Inferior parietal cortex (tissue), 1 donor: ENCODE data around the gene UNC5A.

ENCODE experiments used
- DNase-seq: peaks from one replicate; pipeline ENCODE4 v3.0.0-alpha.2; 2016; ENCODE audit errors: extremely low spot score

The UNC5A gene

DNA sequence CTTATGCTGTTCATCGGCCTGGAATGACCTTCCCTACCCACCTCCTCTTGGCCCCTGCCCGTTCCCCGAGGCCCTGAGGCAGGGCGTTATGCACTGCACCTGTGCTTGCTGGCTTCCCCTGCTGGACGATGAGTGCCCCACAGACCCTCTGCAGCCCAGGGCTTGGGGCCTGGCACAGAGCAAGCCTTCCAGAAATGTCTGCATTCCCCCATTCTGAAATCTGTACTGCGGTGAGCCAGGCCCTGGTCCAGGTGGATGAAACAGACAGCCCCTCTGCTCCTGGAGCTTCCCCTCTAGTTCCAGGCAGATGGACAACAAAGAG is 35.0 kb downstream of the UNC5A start:
- no peak for DNase-seq

- DNase-seq: no peak
These were observed 36.2 kb downstream of the UNC5A start for GRCh38 chr5:176846335-176847140.

- no peak for DNase-seq
These were observed 36.8 kb downstream of the UNC5A start for GRCh38 chr5:176847148-176847547.

DNA sequence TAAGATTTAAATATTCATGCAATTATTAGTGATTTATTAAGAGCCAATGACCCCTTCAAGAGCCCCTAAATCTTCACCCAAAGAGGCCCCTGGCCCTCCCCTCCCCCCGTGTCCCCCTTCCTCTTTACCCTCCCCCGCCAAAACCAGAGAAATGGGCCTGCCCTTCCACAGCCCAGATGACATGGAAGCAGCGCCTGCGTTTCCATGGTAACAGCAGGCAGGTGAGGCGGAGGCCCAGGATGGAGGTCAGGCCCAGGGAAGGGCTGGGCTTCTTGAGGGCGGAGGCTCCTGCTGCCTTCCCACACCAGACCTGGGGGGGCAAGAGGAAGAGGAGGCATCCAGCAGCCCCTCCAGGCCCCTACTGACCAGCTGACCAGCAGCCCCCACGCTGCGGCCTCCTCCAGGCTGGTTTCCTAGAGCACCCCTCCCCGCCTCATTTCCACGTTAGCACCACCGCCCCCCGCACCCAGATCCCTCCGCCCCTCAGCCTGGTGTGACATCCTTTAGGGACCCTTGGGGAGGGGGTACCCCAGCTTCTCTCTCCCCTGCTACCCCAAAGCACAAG is 37.4 kb downstream of the UNC5A start:
- DNase-seq: no peak

- no peak for DNase-seq
These were observed 38.3 kb downstream of the UNC5A start for GRCh38 chr5:176848651-176849050.

DNA sequence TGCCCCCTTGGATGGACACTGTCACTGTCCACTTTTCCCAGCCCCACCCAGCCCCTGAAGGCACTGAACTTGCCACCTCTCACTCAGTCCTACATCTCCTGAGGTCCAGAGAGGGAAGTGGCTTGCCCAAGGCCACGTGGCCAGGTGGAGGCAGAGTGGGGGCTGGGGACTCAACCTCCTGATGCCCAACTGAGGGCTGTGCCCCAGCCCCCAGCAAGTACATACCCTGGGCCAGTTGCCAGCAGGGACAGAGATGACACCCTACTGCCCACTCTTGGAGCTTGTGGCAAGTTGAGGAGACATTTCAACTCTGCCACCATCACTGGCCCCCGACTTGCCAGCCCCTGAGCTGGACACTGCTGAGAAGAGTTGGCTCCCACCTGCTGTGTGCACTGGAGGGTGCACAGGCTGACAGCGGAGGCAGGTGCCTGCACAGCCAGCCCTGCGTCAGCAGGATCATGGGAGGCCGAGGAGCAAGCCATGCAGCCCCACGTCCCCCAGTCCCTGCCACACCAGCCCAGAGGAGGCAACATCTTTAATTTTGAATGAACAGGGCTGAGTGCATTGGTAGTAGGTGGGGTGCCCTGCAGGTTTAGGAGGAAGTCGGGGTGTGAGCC is 39.4 kb downstream of the UNC5A start:
- no peak for DNase-seq

DNA sequence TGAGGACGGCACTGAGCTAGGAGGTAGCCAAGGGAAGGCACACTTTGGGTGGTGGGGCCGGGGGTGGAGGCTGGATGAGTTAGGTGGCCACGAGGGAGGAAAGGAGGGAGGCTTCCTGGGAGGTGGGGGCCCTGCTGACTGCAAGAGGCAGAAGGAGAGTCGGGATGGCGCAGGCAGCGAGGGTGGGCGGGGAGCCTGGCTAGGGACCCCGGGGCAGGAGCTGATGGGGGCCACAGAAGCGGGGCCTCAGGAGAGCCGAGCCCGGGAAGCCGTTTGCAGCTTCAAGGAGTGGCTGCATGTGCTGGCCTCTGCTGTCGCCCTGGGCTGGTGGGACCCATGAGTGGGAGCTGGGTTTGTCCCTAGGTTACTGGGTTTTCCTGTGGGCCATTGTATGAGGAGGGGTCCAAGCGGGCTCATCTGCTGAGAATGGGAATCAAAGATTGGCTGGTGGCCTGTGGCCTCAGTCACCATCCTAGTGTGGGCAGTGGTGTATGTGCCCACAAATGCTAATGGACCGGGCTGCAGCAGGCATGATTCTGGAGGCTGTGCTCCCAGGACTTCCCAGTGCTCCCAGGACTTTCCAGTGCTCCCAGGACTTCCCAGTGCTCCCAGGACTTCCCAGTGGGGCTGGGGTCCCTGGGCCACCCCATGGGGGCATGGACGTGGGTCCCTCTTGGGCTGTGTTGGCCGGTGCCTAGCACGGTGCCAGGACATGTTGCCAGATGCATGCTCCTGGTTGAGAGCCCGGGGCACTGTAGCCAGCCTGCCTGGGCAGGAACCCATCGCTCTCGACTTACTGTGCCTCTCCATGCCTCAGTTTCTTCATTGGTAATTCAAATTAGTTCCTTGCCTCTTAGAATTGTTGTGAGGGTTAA is 40.2 kb downstream of the UNC5A start:
- no peak for DNase-seq

GRCh38 chr5:176851380-176851779 is 41.0 kb downstream of the UNC5A start:
- no peak for DNase-seq

DNA sequence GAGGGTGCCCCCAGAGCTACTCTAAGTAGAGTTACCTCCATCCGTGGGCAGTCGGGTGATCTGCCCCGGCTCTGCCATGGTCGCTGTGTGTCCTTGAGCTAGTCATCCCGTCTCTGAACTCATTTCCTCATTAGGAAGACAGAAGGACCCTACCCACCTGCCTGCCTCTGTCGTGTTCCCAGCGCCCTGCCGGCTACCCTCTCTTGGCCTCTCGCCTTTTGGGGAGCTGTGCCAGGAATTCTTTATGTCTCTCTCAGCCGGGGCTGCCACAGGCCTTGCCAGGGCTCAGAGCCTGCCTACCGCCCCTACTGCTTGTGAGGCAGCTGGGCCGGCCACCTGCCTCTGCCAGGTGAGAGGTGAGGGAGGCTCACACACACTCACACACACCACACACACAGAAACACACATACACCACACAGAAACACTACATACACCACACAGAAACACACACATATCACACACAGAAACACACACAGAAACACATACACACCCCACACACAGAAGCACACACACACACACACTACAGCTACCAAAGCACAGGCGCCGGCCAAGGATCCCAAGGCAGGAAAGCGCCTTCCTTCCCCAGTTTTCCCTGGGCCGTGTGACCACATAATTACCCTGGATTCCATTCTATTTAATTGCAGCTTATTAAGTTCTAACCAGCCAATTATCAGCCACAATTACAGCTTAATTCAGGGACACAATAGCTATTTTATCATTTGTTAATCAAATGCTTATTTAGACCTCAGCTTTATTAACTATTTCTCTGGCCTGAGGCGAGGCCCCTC is 41.7 kb downstream of the UNC5A start:
- DNase-seq: no peak

- no peak for DNase-seq
These were observed 42.9 kb downstream of the UNC5A start for GRCh38 chr5:176853151-176853778.

GRCh38 chr5:176854164-176854563 is 43.8 kb downstream of the UNC5A start:
- DNase-seq: no peak

DNA sequence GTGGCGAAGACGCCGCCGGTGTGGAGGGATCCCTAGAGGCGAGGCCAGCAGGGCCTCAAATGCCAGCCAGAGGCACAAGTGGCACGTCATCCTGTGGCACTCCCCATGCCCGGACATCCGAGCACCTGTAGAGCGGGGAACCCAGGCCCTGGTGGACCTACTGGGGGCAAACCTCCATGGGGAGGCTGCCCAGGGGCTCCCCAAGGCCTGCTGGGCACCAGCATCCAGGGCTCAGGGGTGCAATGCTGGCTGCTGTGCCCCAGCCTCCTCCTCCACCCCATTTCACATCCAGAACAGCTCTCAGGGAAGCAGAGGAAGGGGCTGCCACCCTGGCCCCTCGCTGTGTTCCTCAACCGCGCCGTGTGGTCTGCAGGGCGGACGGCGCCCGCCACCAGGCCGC is 45.2 kb downstream of the UNC5A start:
- DNase-seq: no peak

GRCh38 chr5:176856746-176857145 is 46.4 kb downstream of the UNC5A start:
- DNase-seq: no peak

DNA sequence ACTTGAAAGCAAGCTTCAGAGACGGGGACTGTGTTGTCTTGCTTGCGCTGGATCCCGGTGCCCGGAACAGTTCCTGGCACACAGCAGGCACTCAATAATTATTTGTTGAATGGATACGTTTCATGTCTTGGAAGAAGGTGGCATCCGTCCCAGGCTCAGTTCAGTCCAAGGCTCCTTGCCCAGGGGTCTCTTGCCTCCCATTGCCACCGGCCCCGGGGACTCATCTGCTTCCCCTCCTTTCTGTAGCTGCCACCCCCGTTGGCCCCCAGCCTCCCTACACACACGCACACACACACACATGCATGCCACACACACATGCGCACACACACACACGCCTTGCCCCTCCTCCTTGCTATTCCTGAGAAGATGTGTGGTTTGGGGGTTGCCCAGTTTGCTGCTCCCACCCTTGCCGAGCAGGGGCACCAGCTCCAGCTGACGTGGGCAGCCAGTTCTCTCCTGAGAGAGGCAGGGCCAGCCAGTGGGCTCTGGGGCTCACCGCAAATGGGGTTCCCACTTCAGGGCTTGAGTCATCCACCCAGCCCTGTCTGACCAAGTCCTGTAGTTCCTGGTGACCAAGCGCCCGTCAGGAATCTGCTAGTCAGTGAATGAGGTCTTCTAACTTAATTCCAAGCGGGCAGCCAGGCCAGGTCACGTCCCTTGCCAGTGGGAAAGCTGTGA is 47.0 kb downstream of the UNC5A start:
- no peak for DNase-seq

GRCh38 chr5:176857894-176858273 is 47.5 kb downstream of the UNC5A start:
- no peak for DNase-seq

GRCh38 chr5:176859916-176860315 is 49.6 kb downstream of the UNC5A start:
- no peak for DNase-seq

GRCh38 chr5:176860381-176860780 is 50.0 kb downstream of the UNC5A start:
- DNase-seq: no peak

DNA sequence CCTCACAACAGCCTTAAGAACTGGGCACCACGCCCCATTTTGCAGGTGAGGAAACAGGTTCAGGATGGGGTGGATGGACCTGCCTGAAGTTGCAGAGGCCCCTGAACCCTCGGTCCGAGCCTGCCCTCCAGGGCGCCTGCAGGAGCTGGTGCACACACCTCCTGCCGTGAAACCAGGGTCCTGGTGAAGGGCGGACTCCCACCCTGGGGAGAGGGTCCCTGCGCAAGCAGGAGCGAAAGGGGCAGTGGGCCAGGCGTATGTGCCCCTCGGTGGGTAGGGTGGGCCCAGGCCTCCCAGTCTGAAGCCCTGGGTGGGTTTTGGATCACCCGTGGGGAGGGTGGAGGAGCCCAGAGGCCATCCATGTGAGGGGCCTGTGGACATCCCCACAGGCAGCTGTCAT is 50.9 kb downstream of the UNC5A start:
- no peak for DNase-seq

DNA sequence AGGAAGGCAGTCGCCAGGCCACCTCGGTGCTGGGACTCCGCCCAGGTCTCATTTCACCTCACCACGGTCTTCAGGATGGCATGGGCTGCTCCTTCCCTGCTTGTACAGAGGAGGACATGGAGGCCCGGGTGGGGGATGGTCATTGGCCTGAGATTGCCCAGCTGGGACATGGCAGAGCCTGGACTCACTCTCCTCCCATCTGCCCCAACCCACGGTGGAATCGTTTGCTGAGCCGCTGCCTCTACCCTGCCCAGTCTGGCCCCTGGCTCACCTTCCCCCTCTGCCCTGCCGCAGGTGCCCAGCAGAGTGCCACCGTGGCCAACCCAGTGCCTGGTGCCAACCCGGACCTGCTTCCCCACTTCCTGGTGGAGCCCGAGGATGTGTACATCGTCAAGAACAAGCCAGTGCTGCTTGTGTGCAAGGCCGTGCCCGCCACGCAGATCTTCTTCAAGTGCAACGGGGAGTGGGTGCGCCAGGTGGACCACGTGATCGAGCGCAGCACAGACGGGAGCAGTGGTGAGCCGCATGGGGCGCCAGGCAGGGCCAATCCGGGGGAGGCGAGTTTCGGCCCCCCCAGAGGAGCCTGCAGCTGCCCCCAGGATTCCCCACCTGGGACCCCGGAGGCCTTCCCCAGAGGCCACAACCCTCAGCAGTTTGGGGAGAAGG is 52.1 kb downstream of the UNC5A start:
- no peak for DNase-seq
